ENCODE results near the gene MRPL53. TPM values are rescaled to one million over a fixed set of nuclear protein-coding genes. Genes with fewer than 3 reads are reported as not detected.
A peak's percentile ranks its signal among the peaks of the same experiment; 100 is the strongest.
"Not testable (repeated sequence)": the region's sequence is repeated elsewhere in the genome, so short reads cannot be mapped to it uniquely, and the experiment has no call there.

Gene MRPL53
- total and polyA plus RNA-seq, 2 of the 13 experiments (the other 11 are each of a cell fraction or from before 2014, with no cell fraction given) = 34.3 to 51.9 TPM

DNA sequence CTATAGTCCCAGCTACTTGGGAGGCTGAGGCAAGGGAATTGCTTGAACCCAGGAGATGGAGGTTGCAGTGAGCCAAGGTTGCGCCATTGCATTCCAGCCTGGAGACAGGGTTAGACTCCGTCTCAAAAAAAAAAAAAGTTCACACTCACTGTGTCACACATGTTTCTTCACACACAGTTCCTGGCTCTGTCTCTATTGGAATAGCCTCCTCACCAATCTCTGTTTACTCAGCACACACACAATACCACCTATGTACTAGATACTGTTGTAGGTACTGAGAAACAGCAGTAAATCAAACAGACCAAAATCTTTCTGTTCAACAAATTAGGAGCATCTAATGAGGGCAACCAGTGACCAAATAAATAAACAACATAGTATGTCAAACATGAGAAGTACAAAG, 13.7 kb upstream of the MRPL53 start (continued):
- TF ChIP-seq ZBTB8A (CRISPR knock-in tag; IDR thresholded peaks at IDR 0.05; ENCODE audit: borderline replicate concordance, low read depth) (no peak), MZF1 (CRISPR knock-in tag; IDR thresholded peaks at IDR 0.05; ENCODE audit: borderline replicate concordance) (no peak), CEBPG (CRISPR knock-in tag; IDR thresholded peaks at IDR 0.05) (peak; percentile 74), ZNF780A (CRISPR knock-in tag; IDR thresholded peaks at IDR 0.05) (no peak; the same call in 1 of the 2 replicates)
- TF ChIP-seq, protein P1, sequence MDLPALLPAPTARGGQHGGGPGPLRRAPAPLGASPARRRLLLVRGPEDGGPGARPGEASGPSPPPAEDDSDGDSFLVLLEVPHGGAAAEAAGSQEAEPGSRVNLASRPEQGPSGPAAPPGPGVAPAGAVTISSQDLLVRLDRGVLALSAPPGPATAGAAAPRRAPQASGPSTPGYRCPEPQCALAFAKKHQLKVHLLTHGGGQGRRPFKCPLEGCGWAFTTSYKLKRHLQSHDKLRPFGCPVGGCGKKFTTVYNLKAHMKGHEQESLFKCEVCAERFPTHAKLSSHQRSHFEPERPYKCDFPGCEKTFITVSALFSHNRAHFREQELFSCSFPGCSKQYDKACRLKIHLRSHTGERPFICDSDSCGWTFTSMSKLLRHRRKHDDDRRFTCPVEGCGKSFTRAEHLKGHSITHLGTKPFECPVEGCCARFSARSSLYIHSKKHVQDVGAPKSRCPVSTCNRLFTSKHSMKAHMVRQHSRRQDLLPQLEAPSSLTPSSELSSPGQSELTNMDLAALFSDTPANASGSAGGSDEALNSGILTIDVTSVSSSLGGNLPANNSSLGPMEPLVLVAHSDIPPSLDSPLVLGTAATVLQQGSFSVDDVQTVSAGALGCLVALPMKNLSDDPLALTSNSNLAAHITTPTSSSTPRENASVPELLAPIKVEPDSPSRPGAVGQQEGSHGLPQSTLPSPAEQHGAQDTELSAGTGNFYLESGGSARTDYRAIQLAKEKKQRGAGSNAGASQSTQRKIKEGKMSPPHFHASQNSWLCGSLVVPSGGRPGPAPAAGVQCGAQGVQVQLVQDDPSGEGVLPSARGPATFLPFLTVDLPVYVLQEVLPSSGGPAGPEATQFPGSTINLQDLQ (CRISPR knock-in tag; IDR thresholded peaks at IDR 0.05) = no peak

DNA sequence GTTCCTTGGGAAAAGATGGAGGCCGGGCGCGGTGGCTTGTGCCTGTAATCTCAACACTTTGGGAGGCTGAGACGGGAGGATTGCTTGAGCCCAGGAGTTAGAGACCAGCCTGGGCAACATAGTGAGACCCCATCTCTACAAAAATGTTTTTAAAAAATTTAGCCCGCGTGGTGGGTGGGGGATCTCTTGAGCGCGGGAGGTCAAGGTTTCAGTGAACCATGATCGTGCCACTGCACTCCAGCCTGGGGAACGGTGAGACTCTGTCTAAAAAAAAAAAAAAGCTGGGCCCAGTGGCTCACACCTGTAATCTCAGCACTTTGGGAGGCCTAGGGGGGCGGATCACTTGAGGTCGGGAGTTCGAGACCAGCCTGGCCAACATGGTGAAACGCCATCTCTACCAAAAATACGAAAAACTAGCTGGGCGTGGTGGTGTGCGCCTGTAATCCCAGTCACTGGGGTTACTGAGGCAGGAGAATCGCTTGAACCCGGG, 11.2 kb upstream of the MRPL53 start:
- H3K79me2 ChIP-seq (ENCODE audit: insufficient read depth, low read length) = peaks cover 45% of the 10 kb centered on the region
- intact Hi-C loops (cut with micrococcal nuclease; ENCODE audit: unreplicated experiment) (loop anchor here (1.0 kb wide), 5 partner anchors 19 to 104 kb away; partner anchors contain the start of genes AUP1, HTRA2 and PCGF1), in situ Hi-C loops (cut with HindIII; ENCODE audit: extremely low pct_ligation_motif_present, low pct_unique_long_range_greater_than_20kb) (loop anchor here (5.0 kb wide), 1 partner anchor 99 kb away; no protein-coding TSS in a partner anchor)
- not testable (repeated sequence) for H4K20me1 ChIP-seq (ENCODE audit: insufficient read depth, low read length); H3K9me3 ChIP-seq (ENCODE audit: low read length); H2AFZ ChIP-seq (ENCODE audit: low read length); ATAC-seq; BruUV-seq (replicated peaks); FAIRE-seq; H3K27ac ChIP-seq (ENCODE audit: extremely low read length, insufficient read depth, low read length); H3K27me3 ChIP-seq (ENCODE audit: control insufficient read depth in 1 of 2, insufficient read depth in 2 of 2, low read length in 2 of 2); DNase-seq (ENCODE audit: low spot score)
- peaks cover 74% of the 10 kb centered on the region for H3K4me1 ChIP-seq (ENCODE audit: insufficient read depth, low read length)
- WGBS (ENCODE audit: low lambda C conversion rate) = 81% methylated on average over 19 of the region's 19 CpGs
- H3K9ac ChIP-seq (ENCODE audit: insufficient read depth, low read depth, low read length) = peak overlapping the region; percentile 91
- H3K4me3 ChIP-seq (replicated peaks in 1 of 3; ENCODE audit: insufficient read depth in 1 of 3, low read depth in 2 of 3, low read length in 3 of 3) = peak overlapping the region; percentile 82 to 87 (median 83)
- ChIA-PET POLR2A (interaction anchor here (1.0 to 20.6 kb wide), 12 partner anchors 9 to 93 kb away, joined by 5 to 795 read pairs (median 18); partner anchors contain the start of genes AUP1, DQX1, HTRA2 and INO80B), CTCF (ENCODE audit: low intra/inter-chr PET ratio, low total read pairs) (interaction anchor here (1.0 to 2.4 kb wide), 7 partner anchors 19 to 104 kb away, joined by 3 to 20 read pairs (median 10); partner anchors contain the start of genes AUP1, HTRA2, INO80B and MOGS)
- peaks cover 2 to 10% of the 10 kb centered on the region in 2 experiments; a peak in 4 of 5 replicates for H3K36me3 ChIP-seq (replicated peaks in 1 of 2; ENCODE audit: control insufficient read depth in 1 of 2, insufficient read depth in 2 of 2, low read length in 2 of 2)
- peak overlapping the region; percentile 78 for H3K4me2 ChIP-seq (ENCODE audit: low read depth, low read length)
- TF ChIP-seq ZMYM3 (CRISPR knock-in tag; IDR thresholded peaks at IDR 0.05) = 0 out of 2 replicates have a peak, but pooled peaks have one; percentile 21
- TF ChIP-seq, protein P2, sequence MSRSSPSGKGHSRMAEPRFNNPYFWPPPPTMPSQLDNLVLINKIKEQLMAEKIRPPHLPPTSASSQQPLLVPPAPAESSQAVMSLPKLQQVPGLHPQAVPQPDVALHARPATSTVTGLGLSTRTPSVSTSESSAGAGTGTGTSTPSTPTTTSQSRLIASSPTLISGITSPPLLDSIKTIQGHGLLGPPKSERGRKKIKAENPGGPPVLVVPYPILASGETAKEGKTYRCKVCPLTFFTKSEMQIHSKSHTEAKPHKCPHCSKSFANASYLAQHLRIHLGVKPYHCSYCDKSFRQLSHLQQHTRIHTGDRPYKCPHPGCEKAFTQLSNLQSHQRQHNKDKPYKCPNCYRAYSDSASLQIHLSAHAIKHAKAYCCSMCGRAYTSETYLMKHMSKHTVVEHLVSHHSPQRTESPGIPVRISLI (CRISPR knock-in tag; IDR thresholded peaks at IDR 0.05; ENCODE audit: borderline replicate concordance) = 0 out of 2 replicates have a peak, but pooled peaks have one; percentile 27
- peak; percentile 98 for TF ChIP-seq ZNF121 (CRISPR knock-in tag; IDR thresholded peaks at IDR 0.05)
- TF ChIP-seq, protein P3, sequence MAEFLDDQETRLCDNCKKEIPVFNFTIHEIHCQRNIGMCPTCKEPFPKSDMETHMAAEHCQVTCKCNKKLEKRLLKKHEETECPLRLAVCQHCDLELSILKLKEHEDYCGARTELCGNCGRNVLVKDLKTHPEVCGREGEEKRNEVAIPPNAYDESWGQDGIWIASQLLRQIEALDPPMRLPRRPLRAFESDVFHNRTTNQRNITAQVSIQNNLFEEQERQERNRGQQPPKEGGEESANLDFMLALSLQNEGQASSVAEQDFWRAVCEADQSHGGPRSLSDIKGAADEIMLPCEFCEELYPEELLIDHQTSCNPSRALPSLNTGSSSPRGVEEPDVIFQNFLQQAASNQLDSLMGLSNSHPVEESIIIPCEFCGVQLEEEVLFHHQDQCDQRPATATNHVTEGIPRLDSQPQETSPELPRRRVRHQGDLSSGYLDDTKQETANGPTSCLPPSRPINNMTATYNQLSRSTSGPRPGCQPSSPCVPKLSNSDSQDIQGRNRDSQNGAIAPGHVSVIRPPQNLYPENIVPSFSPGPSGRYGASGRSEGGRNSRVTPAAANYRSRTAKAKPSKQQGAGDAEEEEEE (CRISPR knock-in tag; IDR thresholded peaks at IDR 0.05; ENCODE audit: borderline replicate concordance) = peak; percentile 13; the same call in 1 of the 2 replicates
- TF ChIP-seq ZBTB38 (CRISPR knock-in tag; IDR thresholded peaks at IDR 0.05) = 0 out of 2 replicates have a peak, but pooled peaks have one; percentile 40
- 0 out of 2 replicates have a peak, but pooled peaks have one; percentile 2 for TF ChIP-seq ZNF292 (CRISPR knock-in tag; IDR thresholded peaks at IDR 0.05; ENCODE audit: borderline replicate concordance, low read depth)
- 0 out of 2 replicates have a peak, but pooled peaks have one; percentile 19 for TF ChIP-seq CHD4 (IDR thresholded peaks at IDR 0.05; ENCODE audit: borderline replicate concordance, low read length)
- 0 out of 2 replicates have a peak, but pooled peaks have one; percentile 24 for TF ChIP-seq JUN (CRISPR knock-in tag; IDR thresholded peaks at IDR 0.05)

Measured in HepG2 (cell line).